ENCODE measurements around the gene COL9A3.

GRCh38 chr20:62796699-62797491 is 20.0 kb upstream of the COL9A3 start:
- TF ChIP-seq CTCF (IDR thresholded peaks at IDR 0.05) (no peak), POLR2A (IDR thresholded peaks at IDR 0.05) (no peak)
